H1 (cell line): Measurements from ENCODE around the gene MYOM1. TPM values are rescaled to one million over a fixed set of nuclear protein-coding genes. Genes with fewer than 3 reads are reported as not detected.

Experiments
- CTCF ChIA-PET: fragments of 300-600 bp; sonication (Branson Sonifier 250); formaldehyde crosslinking; loops from one replicate; lab custom pipeline; 2021; ENCODE audit not compliant: partially characterized antibody; lab: Charles Lee
- POLR2A ChIA-PET: fragments of 300-600 bp; sonication (Branson Sonifier 250); formaldehyde crosslinking; loops from one replicate; lab custom pipeline; 2021; ENCODE audit warnings: inconsistent platforms; ENCODE audit not compliant: partially characterized antibody; lab: Charles Lee
- DNase-seq, 2 experiments: peaks; one replicate each; pipeline versions ENCODE4 v3.0.0 to v3.0.0-alpha.2; 2010 to 2022; ENCODE audit warnings: low spot score in 2 of 2, low read depth in 1 of 2, mixed read lengths in 1 of 2
- FAIRE-seq: peaks from 2 replicates; lab custom pipeline; 2011; peaks lifted over from hg19 to GRCh38; lab: Jason Lieb, UNC
- H2AFZ ChIP-seq: 2 replicates; pipeline ENCODE4 v1.8.1; 2012; ENCODE audit warnings: low read length, inconsistent platforms
- H2AK5ac ChIP-seq: 2 replicates; pipeline ENCODE4 v1.6.1; 2013; ENCODE audit warnings: low read depth, low read length
- H2BK120ac ChIP-seq: replicated peaks from 2 replicates; pipeline ENCODE3; 2013; ENCODE audit warnings: low read depth, low read length, inconsistent platforms
- H2BK12ac ChIP-seq: 2 replicates; pipeline ENCODE4 v1.6.1; 2013; ENCODE audit warnings: low read depth, low read length
- H2BK15ac ChIP-seq: 2 replicates; pipeline ENCODE4 v1.6.1; 2013; ENCODE audit warnings: low read length
- H2BK20ac ChIP-seq: 2 replicates; pipeline ENCODE4 v1.6.1; 2013; ENCODE audit warnings: low read length
- H2BK5ac ChIP-seq: 2 replicates; pipeline ENCODE4 v1.6.1; 2013; ENCODE audit warnings: low read depth, low read length
- H3K14ac ChIP-seq: 2 replicates; pipeline ENCODE4 v1.6.1; 2013; ENCODE audit warnings: inconsistent platforms; ENCODE audit not compliant: insufficient read length
- H3K18ac ChIP-seq: 2 replicates; pipeline ENCODE4 v1.6.1; 2013; ENCODE audit warnings: low read length; ENCODE audit errors: extremely low read depth
- H3K23ac ChIP-seq: 2 replicates; pipeline ENCODE4 v1.6.1; 2013; ENCODE audit warnings: inconsistent platforms; ENCODE audit not compliant: insufficient read length
- H3K23me2 ChIP-seq: 2 replicates; pipeline ENCODE4 v1.6.1; 2013; ENCODE audit warnings: low read depth, low read length
- H3K27ac ChIP-seq: 2 replicates; pipeline ENCODE4 v1.6.1; 2011; ENCODE audit warnings: low read depth, low read length, inconsistent platforms
- H3K27me3 ChIP-seq, 4 experiments: replicated peaks in 1 of 4; 1 replicate in 1 of 4; 2 replicates in 3 of 4; pipeline versions ENCODE4 v1.6.1 to v1.8.1; 2011 to 2013; ENCODE audit warnings: low read length in 3 of 4, mild to moderate bottlenecking in 3 of 4, inconsistent platforms in 2 of 4, mixed read lengths in 2 of 4, moderate library complexity in 1 of 4; ENCODE audit not compliant: control insufficient read depth in 3 of 4, insufficient read depth in 3 of 4; ENCODE audit errors: extremely low read depth in 1 of 4
- H3K36me3 ChIP-seq, 4 experiments: 2 replicates each; pipeline versions ENCODE4 v1.6.1 to v1.8.1; 2011 to 2013; ENCODE audit warnings: mild to moderate bottlenecking in 4 of 4, low read length in 3 of 4, moderate library complexity in 2 of 4, control low read depth in 1 of 4, inconsistent platforms in 1 of 4; ENCODE audit not compliant: insufficient read depth in 4 of 4, control insufficient read depth in 2 of 4
- H3K4ac ChIP-seq: replicated peaks from 2 replicates; pipeline ENCODE3; 2013; ENCODE audit warnings: low read length, low read depth, mixed read lengths, inconsistent platforms; ENCODE audit not compliant: insufficient read length
- H3K4me1 ChIP-seq, 4 experiments: replicated peaks in 1 of 4; 1 replicate in 1 of 4; 2 replicates in 3 of 4; pipeline versions ENCODE4 v1.6.1 to v1.8.1; 2011 to 2013; ENCODE audit warnings: low read length in 3 of 4, inconsistent platforms in 2 of 4, mixed read lengths in 1 of 4; ENCODE audit not compliant: insufficient read depth in 4 of 4, control insufficient read depth in 3 of 4
- H3K4me2 ChIP-seq, 2 experiments: 2 replicates each; pipeline versions ENCODE4 v1.6.1 to v1.8.1; 2011 to 2013; ENCODE audit warnings: low read depth in 2 of 2, low read length in 2 of 2, control low read depth in 1 of 2, inconsistent platforms in 1 of 2, mild to moderate bottlenecking in 1 of 2; ENCODE audit not compliant: insufficient read depth in 1 of 2
- H3K4me3 ChIP-seq, 4 experiments: fragments of 200-600, 300-600 bp in 1 of 4; sonication (generic), shearing (Covaris generic), sonication (Bioruptor Twin) in 1 of 4; 2 replicates each; pipeline versions ENCODE4 v1.5.1 to v1.8.1; 2011 to 2016; ENCODE audit warnings: low read length in 4 of 4, low read depth in 3 of 4, control low read depth in 2 of 4, inconsistent platforms in 2 of 4, mild to moderate bottlenecking in 2 of 4, mixed read lengths in 1 of 4, moderate library complexity in 1 of 4; ENCODE audit not compliant: insufficient read depth in 2 of 4; ENCODE audit errors: extremely low read depth in 1 of 4
- H3K56ac ChIP-seq: replicated peaks from 2 replicates; pipeline ENCODE3; 2013; ENCODE audit warnings: low read depth, mild to moderate bottlenecking, mixed read lengths, low read length, inconsistent platforms; ENCODE audit not compliant: insufficient read length
- H3K79me1 ChIP-seq: 2 replicates; pipeline ENCODE4 v1.6.1; 2013; ENCODE audit warnings: low read depth, low read length, control low read depth
- H3K79me2 ChIP-seq, 2 experiments: 2 replicates each; pipeline versions ENCODE4 v1.6.1 to v1.8.1; 2012 to 2013; ENCODE audit warnings: low read length in 2 of 2, mild to moderate bottlenecking in 2 of 2, inconsistent platforms in 1 of 2; ENCODE audit not compliant: insufficient read depth in 2 of 2, control insufficient read depth in 1 of 2
- H3K9ac ChIP-seq, 4 experiments: replicated peaks in 1 of 4; 1 replicate in 1 of 4; 2 replicates in 3 of 4; pipeline versions ENCODE4 v1.6.1 to v1.8.1; 2011 to 2013; ENCODE audit warnings: low read depth in 3 of 4, low read length in 3 of 4, control low read depth in 2 of 4, mild to moderate bottlenecking in 2 of 4, moderate library complexity in 2 of 4, inconsistent platforms in 1 of 4; ENCODE audit errors: extremely low read depth in 1 of 4
- H3K9me3 ChIP-seq, 2 experiments: 2 replicates each; pipeline versions ENCODE4 v1.6.1 to v1.8.1; 2012 to 2013; ENCODE audit warnings: mild to moderate bottlenecking in 2 of 2, moderate library complexity in 2 of 2, control low read depth in 1 of 2, inconsistent platforms in 1 of 2, low read depth in 1 of 2, low read length in 1 of 2, mixed read lengths in 1 of 2; ENCODE audit not compliant: insufficient read depth in 2 of 2
- H4K20me1 ChIP-seq, 2 experiments: replicated peaks in 1 of 2; 2 replicates each; pipeline versions ENCODE3 to v1.8.1; 2011 to 2013; ENCODE audit warnings: inconsistent platforms in 2 of 2, low read length in 2 of 2, mild to moderate bottlenecking in 1 of 2; ENCODE audit not compliant: insufficient read depth in 2 of 2, control insufficient read depth in 1 of 2
- H4K5ac ChIP-seq: 2 replicates; pipeline ENCODE4 v1.6.1; 2013; ENCODE audit warnings: low read length, low read depth, mixed read lengths, inconsistent platforms; ENCODE audit not compliant: insufficient read length
- H4K8ac ChIP-seq: 2 replicates; pipeline ENCODE4 v1.8.0; 2013; ENCODE audit warnings: mild to moderate bottlenecking, moderate library complexity, low read length, inconsistent platforms; ENCODE audit not compliant: insufficient read depth; ENCODE audit errors: extremely low read depth
- H4K91ac ChIP-seq: replicated peaks from 2 replicates; pipeline ENCODE3; 2013; ENCODE audit warnings: low read length, mixed read lengths, inconsistent platforms; ENCODE audit not compliant: insufficient read length
- FOSL1 ChIP-seq: IDR thresholded peaks from 2 replicates; pipeline ENCODE4 v1.6.1; 2011; ENCODE audit warnings: mild to moderate bottlenecking, low read depth, low read length, moderate library complexity; ENCODE audit not compliant: insufficient read depth
- SIRT6 ChIP-seq: IDR thresholded peaks from one replicate; pipeline ENCODE4 v1.7.1; 2012; ENCODE audit warnings: low read length, inconsistent platforms
- SRF ChIP-seq: IDR thresholded peaks from 2 replicates; pipeline ENCODE4 v1.6.1; 2011; ENCODE audit warnings: mild to moderate bottlenecking, low read depth, low read length, moderate library complexity
- WGBS, 2 experiments: shearing (Covaris generic) in 1 of 2; methylation state at CpG; one replicate each; pipeline versions ENCODE4 v1.1.6 to v1.1.7; 2013 to 2015; ENCODE audit warnings: low lambda C conversion rate in 2 of 2, mixed read lengths in 2 of 2, inconsistent platforms in 1 of 2, low coverage in 1 of 2, missing lambda C conversion rate in 1 of 2; ENCODE audit not compliant: insufficient replicate concordance in 2 of 2, insufficient coverage in 1 of 2, insufficient read length in 1 of 2; ENCODE audit errors: extremely low coverage in 1 of 2, missing lambda C conversion rate in 1 of 2; 5-methylcytosine and 5-hydroxymethylcytosine counted together
- polyA plus RNA-seq, 7 experiments: library from polyadenylated mRNA; depleted of rRNA in 3 of 7; stranded (reverse) in 5 of 7; unstranded in 2 of 7; fragments of >200 nt in 5 of 7; fragments of 200-250 nt in 2 of 7; gene quantifications; 1 replicate in 5 of 7; 2 replicates in 1 of 7; 4 replicates in 1 of 7; pipeline versions ENCODE4 v1.2.1 to v1.2.3, GENCODE V29; 2011 to 2013; ENCODE audit warnings: missing spikeins in 2 of 7, mixed read lengths in 2 of 7
- total RNA-seq: library from RNA; stranded (reverse); fragmentation: NEBNext Ultra II Directional; extraction: Animal tissue kit (Norgen Biotek cat#: 25700); gene quantifications from 2 replicates; pipeline ENCODE4 v1.2.1, GENCODE V29; 2021

The MYOM1 gene
- total and polyA plus RNA-seq, 2 of the 8 experiments (the other 6 are each of a cell fraction or from before 2014, with no cell fraction given), result 0.06 to 0.32 TPM

DNA sequence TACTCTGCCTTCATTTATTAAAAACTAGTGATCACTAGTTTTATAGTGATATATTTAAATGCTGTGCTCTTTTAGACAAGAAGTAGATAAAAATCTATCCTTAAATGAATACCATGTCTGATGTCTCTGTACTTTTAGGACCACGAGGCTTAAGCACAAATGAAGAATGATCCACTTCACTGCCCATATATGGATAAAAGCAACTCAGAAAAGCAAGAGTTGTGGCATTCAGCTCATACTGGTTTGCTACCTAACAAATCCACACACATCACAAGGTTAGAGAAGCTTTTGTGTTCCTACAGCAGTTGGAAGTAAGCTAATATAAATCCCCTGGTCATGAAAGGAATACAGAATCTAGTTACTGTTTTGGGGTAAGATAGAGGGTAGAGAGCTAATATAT lies 134.2 kb downstream of the MYOM1 start:
- no peak overlapping the region for H4K5ac ChIP-seq
- no peak overlapping the region for H3K4me2 ChIP-seq
- H2AK5ac ChIP-seq, result no peak overlapping the region
- ChIA-PET POLR2A (interaction anchor here (0.7 kb wide), 1 partner anchor 43 kb away, joined by 5 read pairs; no protein-coding TSS in a partner anchor), CTCF (interaction anchor here (0.9 to 3.1 kb wide), 5 partner anchors 16 to 66 kb away, joined by 3 to 10 read pairs (median 3); no protein-coding TSS in a partner anchor)
- peaks cover 0 to 1% (median 0%) of the 10 kb centered on the region in 4 experiments; a peak in 2 of 7 replicates for H3K27me3 ChIP-seq
- H2BK15ac ChIP-seq, result no peak overlapping the region
- H2BK120ac ChIP-seq, result no peak overlapping the region
- H4K91ac ChIP-seq, result no peak overlapping the region
- no peak overlapping the region for H3K56ac ChIP-seq
- H3K79me1 ChIP-seq, result no peaks in the 10 kb centered on the region
- no peak overlapping the region for H2BK20ac ChIP-seq
- TF ChIP-seq SIRT6 (no peak), SRF (peak; percentile 66; the same call in 1 of the 2 replicates), FOSL1 (no peak)
- no peak overlapping the region for H2BK5ac ChIP-seq
- no peaks in the 10 kb centered on the region for H3K36me3 ChIP-seq
- no peak overlapping the region for H3K9ac ChIP-seq
- H3K4ac ChIP-seq, result no peak overlapping the region
- H4K8ac ChIP-seq, result no peak overlapping the region
- 63% methylated on average over 1 of the region's 1 CpG; no CpG with 5 or more reads in 1 of the 2 experiments for WGBS, 2 experiments
- H2AFZ ChIP-seq, result no peak overlapping the region
- H3K4me1 ChIP-seq, result peaks cover 0 to 8% (median 2%) of the 10 kb centered on the region in 4 experiments; a peak in 2 of 7 replicates
- DNase-seq (no peak), FAIRE-seq (peak; percentile 7)
- no peaks in the 10 kb centered on the region for H4K20me1 ChIP-seq
- H3K27ac ChIP-seq, result no peak overlapping the region
- no peaks in the 10 kb centered on the region for H3K9me3 ChIP-seq
- H3K14ac ChIP-seq, result no peak overlapping the region
- H3K23ac ChIP-seq, result no peak overlapping the region
- H3K79me2 ChIP-seq, result no peaks in the 10 kb centered on the region
- no peaks in the 10 kb centered on the region for H3K23me2 ChIP-seq
- H3K4me3 ChIP-seq, result no peak overlapping the region
- H2BK12ac ChIP-seq, result no peak overlapping the region
- H3K18ac ChIP-seq, result no peak overlapping the region
